ENCODE data around the gene LAMB1. TPM values are rescaled to one million over a fixed set of nuclear protein-coding genes. Genes with fewer than 3 reads are reported as not detected.
"Not testable (repeated sequence)": the region's sequence is repeated elsewhere in the genome, so short reads cannot be mapped to it uniquely, and the experiment has no call there.

Gene LAMB1
- polyA plus RNA-seq, 10 donors, result 446 to 768 (median 508) TPM

DNA sequence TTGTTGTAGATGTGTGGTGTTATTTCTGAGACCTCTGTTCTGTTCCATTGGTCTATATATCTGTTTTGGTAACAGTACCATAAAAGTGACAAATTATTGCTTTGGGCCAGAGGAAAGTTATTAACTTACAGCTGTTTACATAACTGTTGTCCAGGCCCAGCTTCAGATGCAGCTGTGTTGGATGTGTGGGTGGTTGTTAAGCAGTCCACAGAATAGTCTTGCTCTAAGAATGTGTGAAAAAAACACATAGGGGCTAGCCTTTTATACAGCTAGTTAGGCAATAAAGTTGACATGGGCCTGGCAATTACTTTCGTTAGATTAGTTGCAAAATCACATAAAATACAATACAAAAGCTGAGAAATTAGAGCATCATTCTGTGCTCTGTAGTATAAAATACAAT is 80.1 kb downstream of the LAMB1 start:
- DNase-seq, result peak in 1 of 3 donors; percentile 52

DNA sequence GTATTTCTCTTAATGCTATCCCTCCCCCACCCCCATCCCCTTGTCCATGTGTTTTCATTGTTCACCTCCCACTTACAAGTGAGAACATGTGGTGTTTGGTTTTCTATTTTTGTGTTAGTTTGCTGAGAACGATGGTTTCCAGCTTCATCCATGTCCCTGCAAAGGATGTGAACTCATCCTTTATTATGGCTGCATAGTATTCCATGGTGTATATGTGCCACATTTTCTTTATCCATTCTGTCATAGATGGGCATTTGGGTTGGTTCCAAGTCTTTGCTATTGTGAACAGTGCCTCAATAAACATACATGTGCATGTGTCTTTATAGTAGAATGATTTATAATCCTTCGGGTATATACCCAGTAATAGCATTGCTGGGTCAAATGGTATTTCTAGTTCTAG is 81.1 kb downstream of the LAMB1 start:
- DNase-seq, result not testable (repeated sequence)

DNA sequence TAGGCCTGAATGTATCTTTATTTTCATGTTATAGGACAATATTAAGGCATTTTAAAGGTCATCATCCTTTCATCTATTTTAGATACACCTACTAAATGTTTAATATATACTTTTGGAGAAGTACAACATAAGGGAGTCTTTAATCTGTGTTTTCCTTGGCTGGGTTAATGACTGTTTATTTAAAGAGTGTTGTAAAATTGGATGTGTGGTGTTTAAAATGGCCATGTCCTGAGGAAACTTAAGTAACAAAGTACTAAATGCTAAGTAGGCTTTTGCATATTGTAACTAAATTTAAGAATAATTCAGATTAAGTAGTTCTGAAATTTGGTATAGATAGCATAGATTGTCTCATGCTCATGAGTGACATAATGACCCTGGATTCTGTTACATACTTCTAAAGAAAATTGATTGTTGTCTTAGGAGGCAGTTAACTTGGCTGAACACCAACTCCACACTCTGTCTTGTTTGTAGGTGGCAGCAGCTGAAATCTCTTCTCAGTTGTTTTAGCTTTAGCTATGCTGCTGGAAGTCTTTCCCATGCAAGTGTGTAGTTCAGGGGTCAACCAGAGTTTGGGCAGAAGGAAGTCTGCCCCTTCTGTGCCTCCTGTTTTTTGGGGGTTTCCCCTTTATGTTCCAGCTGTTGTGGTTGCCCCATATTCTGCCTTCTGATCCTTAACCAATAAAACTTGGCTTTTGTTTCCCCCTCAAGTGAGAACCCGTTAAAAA is 82.8 kb downstream of the LAMB1 start:
- DNase-seq, result peak in 1 of 3 donors; percentile 20

DNA sequence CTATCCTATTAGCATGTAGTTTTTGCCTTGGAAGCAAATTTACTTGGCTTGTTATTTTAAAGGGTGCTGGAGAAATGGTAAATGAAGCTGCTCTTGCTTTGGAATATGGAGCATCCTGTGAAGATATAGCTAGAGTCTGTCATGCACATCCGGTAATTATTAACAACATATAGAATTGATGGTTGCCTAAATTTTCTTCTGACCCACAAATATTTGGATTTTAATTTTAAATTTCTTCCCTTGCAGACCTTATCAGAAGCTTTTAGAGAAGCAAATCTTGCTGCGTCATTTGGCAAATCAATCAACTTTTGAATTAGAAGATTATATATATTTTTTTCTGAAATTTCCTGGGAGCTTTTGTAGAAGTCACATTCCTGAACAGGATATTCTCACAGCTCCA is 84.0 kb downstream of the LAMB1 start:
- no peak for DNase-seq

DNA sequence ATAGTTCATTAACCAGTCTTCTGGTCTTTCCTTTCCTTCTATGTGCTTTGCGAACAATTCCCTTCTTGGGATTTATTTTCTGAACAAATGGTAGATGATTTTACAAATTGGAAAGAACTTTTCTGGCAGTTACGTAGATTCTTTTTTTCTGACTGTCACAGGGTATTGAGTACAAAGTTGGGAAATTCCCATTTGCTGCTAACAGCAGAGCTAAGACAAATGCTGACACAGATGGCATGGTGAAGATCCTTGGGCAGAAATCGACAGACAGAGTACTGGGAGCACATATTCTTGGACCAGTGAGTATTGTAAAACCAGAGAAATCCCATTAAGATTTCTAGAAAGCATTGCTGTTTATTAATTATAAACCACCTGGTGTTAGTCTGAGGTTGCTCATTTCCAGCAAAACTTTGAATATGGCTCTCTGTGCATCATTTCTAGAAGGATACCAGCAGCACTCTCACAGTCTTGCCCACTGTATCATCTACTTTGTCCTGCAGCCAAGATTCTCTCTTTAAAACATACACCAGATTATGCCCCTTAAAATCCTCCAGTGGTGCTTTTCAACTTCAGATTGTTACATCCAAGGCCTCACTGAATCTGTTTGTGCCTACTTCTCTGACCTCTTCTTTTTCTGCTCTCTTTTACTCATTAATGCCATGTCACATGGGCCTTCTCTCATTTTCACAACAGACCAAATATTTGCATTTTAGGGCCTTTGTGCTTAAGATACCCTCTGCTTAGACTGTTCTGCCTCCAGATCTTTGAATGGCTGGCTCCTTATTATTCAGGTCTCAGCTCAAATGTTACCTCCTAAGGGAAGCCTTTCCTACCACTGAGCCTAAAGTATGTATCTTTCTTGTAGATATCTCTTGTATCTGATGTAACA is 85.0 kb downstream of the LAMB1 start:
- DNase-seq, result no peak

DNA sequence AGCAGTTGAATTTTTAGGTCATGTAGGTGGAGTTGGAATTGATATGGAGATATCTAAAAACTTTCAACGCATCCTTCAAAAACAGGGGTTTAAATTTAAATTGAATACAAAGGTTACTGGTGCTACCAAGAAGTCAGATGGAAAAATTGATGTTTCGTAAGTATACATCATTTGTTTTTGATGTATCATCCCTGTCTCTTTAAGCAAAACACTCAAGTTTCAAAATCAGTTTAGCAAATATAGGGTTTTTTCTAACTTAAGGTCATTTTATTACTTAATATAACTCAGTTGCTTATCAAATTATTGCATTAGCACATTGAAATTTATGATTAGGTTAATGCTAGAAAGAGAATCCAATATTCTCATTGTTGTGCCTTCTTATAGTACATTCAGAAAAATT is 87.4 kb downstream of the LAMB1 start:
- no peak for DNase-seq

DNA sequence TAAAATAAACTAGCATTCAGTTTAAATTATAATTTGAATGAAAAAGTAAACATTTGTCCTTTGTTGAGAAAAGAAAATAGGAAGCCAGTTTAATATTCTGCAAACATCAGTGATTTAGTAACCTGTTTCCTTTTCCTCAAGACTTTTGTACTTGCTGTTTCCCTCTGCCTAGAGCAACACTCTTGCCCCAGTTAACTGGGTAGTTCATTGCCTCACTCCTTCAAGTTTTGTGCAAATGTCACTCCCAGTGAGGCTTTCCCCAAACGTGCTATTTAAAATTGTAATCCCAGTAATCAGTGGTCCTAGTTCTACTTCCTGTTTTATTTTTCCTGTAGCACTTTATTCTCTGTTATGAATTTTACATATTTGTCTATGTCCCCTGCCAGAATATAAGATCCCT is 88.1 kb downstream of the LAMB1 start:
- no peak for DNase-seq

DNA sequence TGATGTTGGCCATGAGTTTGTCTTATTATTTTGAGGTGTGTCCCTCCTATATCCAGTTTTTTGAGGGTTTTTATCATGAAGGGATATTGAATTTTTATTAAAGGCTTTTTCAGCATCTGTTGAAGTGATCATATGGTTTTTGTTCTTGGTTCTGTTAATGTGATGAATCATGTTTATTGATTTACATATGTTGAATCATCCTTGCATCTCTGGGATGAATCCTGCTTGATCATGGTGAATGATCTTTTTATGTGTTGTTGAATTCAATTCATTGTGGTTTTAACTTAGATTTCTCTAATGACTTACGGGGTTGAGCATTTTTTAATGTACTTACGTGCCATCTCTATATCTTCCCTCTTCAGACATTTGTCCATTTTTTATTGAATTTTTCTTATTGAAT is 89.1 kb downstream of the LAMB1 start:
- no peak for DNase-seq

DNA sequence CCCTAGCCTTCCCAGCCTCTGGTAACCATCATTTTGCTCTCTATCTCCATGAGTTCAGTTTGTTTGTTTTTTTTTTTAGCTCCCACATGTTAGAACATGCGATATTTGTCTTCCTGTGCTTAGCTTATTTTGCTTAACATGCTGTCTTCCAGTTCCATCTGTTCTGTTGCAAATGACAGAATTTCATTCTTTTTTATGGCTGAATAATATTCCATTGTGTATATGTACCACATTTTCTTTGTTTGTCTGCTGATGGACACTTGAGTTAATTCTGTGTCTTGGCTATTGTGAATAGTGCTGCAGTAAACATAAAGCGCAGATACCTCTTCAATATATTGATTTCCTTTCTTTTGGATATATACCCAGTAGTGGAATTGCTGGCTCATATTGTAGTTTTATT is 91.0 kb downstream of the LAMB1 start:
- no peak for DNase-seq

DNA sequence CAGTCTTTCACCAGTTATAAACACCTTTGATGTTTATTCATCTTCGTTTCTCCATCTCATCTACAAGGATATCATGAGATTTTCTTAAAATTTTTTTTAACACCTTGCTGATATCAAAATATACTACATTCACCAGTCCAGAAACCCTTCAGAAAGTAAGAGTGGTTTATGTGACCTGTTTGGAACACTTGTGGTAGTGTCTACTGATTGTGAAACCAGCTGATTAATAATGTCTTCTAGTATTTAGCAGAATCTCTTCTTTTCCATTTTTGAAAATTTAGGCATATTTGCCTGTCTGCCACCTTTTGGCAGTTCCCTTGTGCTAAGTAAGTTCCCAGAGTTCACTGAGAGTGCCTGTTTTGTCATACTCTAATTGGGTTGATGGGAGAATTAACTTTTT is 93.5 kb downstream of the LAMB1 start:
- no peak for DNase-seq

DNA sequence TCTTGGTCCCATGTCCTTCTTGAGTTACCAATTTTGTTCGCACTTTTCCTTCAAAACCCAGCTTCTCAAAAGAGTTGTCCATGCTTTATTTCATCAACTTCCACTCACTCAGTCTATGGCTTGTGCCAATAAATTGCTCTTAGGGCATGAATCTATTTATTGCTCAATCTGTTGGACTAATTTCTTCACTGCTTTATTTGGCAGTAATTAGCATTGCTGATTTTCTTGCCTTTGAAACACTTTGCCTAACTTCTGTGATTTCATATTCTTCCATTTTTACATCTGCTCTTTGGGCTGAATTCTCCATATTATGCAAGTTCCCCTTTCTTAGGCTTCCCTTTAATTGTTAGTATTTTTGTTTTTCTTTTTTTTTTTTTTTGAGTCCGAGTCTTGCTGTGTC is 95.2 kb downstream of the LAMB1 start:
- no peak for DNase-seq

DNA sequence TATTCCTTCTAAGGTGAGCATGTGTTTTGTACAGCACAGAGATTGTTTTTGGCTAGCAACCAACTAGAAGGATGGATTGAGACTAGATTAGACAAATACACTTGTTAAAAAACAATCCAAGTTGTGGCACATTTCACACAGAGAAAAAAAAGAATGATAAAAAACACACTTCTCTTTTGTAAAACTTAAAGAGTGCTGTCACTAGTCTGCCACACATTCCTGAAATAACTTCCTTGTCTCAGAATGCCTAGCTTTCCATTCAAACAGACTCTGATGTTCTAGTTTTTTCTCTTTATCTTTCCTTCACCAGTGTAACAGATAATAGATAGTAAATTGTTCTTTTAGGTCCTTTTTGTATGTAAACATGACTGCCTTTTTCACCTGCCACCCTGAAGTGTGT is 100.6 kb downstream of the LAMB1 start:
- no peak for DNase-seq

DNA sequence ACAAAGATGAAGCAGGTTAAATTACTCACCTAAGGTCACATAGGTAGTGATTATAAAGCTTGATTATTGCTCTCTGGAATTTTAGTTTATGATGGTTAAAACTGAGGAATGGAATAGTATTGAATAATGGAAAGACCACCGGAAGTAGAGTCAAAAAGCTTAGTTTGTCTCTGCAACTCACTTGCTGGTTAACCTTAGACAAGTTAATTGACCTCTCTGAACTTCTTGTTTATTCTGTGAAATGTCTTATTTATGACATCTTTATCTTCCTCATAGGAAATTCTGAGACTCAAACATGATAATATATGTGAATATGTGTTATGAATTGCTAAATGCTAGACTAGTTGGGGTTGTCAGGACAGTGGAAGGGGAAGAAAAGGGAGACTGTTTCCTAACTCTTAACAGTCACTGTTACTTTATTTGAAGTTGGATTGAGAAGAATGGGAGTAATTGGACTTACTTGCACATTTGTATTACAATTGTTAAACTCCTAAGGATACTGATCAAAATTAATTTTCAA is 102.4 kb downstream of the LAMB1 start:
- DNase-seq, result no peak

DNA sequence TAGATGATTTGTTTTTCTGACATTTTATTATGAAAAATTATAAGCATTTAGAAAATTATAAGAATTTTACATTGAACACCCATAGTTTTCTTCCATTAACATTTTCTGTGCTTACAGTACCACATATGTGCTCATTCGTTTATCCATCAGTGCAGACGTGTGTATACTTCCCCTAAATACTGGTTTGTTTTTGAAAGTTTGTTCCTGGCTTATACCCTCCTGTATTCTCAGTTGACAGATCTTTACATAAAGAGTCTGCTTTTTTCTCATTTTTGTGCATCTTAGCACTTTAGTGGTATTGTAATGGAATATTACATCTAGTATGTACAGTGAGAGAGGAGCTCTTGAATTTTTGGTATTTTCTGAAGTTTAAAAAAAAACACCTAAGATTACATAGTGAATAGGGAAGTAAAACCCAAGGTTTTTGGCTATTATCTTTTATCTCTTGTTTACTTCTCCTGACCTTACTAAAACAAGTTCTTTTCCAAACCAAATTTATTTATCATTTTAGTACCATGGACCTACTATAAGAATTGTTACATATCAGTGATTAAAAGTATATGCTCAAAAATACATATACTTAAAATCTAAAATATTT is 103.9 kb downstream of the LAMB1 start:
- DNase-seq, result no peak

DNA sequence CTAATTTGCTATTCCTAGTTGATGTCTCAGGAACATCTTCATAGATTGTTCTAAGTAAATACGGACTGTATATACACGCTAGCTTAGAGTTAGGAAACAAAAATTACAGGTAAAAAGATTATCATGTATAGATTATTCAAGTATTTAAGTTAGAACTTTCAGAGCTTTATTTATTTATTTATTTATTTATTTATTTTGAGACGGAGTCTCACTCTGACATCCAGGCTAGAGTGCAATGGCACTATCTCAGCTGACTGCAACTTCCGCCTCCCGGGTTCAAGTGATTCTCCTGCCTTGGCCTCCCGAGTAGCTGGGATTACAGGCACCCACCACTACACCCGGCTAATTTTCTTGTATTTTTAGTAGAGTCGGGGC is 110.6 kb downstream of the LAMB1 start:
- not testable (repeated sequence) for DNase-seq

DNA sequence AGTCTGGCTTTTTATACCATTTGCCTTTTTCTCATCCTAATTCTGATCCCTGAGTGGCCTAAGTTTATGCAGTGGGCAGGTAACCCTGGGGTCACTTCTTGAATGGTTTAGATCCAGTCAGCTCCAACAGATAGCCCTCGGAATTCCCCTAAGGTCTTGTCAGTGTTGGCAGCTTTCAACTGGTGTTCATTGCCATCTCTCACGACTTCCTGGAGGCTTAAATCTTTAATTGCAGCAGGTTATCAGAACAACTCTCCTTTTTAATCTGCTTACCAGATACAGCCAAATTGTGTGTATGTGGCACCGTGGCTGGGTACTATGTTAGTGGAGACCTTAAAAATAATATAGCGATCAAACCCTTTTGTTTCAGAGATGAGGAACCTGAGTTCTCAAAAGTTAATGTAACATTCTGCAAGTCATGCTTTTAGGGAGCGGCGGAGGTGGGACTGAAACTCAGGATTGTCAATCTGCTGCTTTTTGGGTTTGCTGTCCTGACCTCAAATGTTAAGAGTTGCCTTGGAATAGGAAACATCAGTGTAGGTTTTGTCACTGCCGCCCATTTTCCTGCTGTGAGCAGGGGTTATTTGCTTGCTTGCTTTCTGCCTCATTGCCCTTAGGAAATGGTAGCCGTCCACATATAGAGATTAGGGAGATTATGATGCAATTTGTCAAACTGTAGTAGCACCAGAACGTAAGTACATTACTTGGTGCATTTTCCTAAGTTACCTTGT is 111.2 kb downstream of the LAMB1 start:
- DNase-seq, result no peak

DNA sequence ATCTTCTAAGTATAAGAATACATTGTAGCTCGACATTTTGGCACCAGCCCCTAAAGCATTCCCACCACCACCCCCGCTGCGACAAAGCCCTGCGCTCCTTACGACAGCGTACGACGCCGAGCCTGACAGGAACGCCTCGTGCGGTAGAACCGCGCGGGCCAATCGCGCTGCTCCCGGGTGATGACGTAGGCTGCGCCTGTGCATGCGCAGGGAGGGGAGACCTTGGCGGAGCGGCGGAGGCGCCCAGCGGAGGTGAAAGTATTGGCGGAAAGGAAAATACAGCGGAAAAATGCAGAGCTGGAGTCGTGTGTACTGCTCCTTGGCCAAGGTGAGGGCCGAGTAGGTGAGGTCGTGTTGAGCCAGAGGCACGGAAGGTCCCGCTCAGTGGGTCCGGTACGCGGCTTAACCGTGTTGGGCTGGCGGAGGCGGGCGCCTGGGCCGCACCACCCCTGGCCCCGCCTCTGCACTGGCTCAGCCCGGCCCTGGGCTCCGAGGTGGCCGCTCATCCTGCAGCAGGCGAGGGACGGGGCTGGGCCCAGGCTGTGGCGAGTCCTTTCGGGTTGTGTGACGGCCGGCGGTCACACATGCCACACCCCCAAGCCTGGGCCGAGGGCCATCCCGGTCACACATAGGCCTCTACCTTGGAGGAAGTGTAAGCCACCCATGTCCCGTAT is 111.9 kb downstream of the LAMB1 start, which contains the start of gene DLD:
DLD (plus strand) TSS at position 222 of the 674 bp plus-strand sequence; CDS start at position 290, 68 bp downstream.
- DNase-seq, result peak; percentile 92 to 98 (median 96)

DNA sequence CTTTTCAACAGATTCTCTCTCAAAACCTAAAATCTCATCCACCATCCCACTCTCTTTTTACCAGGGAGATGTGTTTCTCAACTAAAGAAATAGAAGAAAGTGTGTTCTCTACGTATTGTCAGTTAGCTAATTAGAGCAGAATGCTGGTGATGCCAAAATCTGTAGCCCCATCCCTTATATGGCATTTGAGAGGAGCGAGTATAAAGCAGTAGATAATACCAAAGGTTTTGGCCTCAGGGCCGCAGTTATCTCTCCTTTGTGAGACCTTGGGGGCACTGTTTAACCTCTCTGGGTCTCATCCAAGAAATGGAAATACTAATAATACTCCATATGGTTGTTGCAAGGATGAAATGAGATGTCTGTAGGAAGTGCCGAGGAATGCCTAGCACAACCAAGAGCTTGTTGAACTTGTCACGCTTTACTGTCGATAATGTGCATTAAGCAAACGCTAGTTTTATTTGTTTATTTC is 112.4 kb downstream of the LAMB1 start:
- no peak for DNase-seq

DNA sequence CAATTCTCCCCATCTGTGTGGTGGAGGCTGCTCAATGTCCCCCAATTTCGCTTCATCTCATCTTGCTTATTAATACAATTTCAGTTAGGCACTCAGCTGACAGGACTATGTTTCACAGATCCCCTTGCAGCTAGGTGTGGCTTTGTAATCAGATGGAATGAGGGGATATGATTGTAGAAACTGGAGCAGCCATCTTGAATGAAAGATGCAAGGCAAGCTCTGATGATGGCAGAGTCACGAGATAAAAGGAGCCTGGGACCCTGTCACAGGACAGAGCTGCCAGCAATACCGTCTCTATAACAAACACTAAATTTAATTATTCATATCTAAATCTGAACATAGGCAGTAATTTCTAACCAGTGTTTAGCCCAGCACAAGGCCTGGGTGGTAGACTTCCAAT is 113.0 kb downstream of the LAMB1 start:
- DNase-seq, result no peak

DNA sequence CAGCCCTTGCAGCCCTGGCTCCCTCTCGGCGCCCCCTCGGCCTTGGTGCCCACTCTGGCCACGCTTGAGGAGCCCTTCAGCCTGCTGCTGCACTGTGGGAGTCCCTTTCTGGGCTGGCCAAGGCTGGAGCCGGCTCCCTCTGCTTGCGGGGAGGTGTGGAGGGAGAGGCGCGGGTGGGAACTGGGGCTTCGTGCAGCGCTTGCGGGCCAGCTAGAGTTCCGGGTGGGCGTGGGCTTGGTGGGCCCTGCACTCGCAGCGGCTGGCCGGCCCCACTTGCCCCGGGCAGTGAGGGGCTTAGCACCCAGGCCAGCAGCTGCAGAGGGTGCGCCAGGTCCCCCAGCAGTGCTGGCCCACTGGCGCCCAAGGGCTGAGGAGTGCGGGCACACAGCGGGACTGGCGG is 115.1 kb downstream of the LAMB1 start:
- DNase-seq, result not testable (repeated sequence)

Measured in muscle of back (tissue), 11 donors.